ENCODE data around the gene HPS5. TPM values are rescaled to one million over a fixed set of nuclear protein-coding genes. Genes with fewer than 3 reads are reported as not detected.

The HPS5 gene
- total RNA-seq, 1 experiment from 2014 or later, result 15.4 TPM

- H2BK12ac ChIP-seq (ENCODE audit: insufficient read length, low read depth, low read length), result no peak overlapping the region
- H2BK120ac ChIP-seq (ENCODE audit: low read depth, low read length, poor library complexity, severe bottlenecking), result no peak overlapping the region
- H3K4ac ChIP-seq (ENCODE audit: low read depth, low read length), result no peak overlapping the region
- DNase-seq, result no peak
- Mint-ChIP-seq H3K27me3 (ENCODE audit: low read depth) (no peaks in the 10 kb centered on the region), H3K4me3 (no peak overlapping the region), H3K36me3 (ENCODE audit: insufficient read depth in 1 of 3, low read depth in 3 of 3) (peaks cover 7 to 49% (median 32%) of the 10 kb centered on the region in 3 experiments; a peak in 6 of 7 replicates), H3K9me3 (no peaks in the 10 kb centered on the region), H3K4me1 (no peaks in the 10 kb centered on the region), H3K27ac (no peak overlapping the region)
- H2AK5ac ChIP-seq (ENCODE audit: insufficient read length, low read length), result no peak overlapping the region
- no peak overlapping the region for H2BK5ac ChIP-seq (ENCODE audit: insufficient read length, low read length)
- no peak overlapping the region for H4K5ac ChIP-seq (ENCODE audit: insufficient read length, low read depth, low read length)
- no peaks in the 10 kb centered on the region for H3K9me3 ChIP-seq (ENCODE audit: control insufficient read depth, low read depth, low read length)
- no peak overlapping the region for H3K23ac ChIP-seq (ENCODE audit: insufficient read length, low read depth, low read length)
- H3K18ac ChIP-seq (ENCODE audit: insufficient read length, low read depth, low read length), result no peak overlapping the region
- H3K79me1 ChIP-seq (ENCODE audit: insufficient read depth, low read depth, low read length, poor library complexity, severe bottlenecking), result no peaks in the 10 kb centered on the region
- H3K4me1 ChIP-seq (ENCODE audit: insufficient read depth, low read length), result no peaks in the 10 kb centered on the region
- no peak overlapping the region for H2BK20ac ChIP-seq (ENCODE audit: low read depth, low read length, poor library complexity, severe bottlenecking)
- H3K14ac ChIP-seq (ENCODE audit: insufficient read depth, low read length), result no peak overlapping the region
- no peak overlapping the region for H4K8ac ChIP-seq (replicated peaks; ENCODE audit: insufficient read length, low read depth, low read length)
- H3K56ac ChIP-seq (ENCODE audit: insufficient read length, low read depth, low read length), result no peak overlapping the region
- H2AFZ ChIP-seq (ENCODE audit: low read length), result no peak overlapping the region
- TF ChIP-seq CTCF (conservative IDR thresholded peaks at IDR 0.05), result no peak
- H4K20me1 ChIP-seq (ENCODE audit: control insufficient read depth, insufficient read depth, insufficient read length), result no peaks in the 10 kb centered on the region
- no peaks in the 10 kb centered on the region for H3K79me2 ChIP-seq (ENCODE audit: insufficient read depth, low read length)
- no peak overlapping the region for H4K91ac ChIP-seq (ENCODE audit: insufficient read length, low read depth, low read length)
- no peak overlapping the region for H3K27ac ChIP-seq (ENCODE audit: insufficient read length, low read depth, low read length)
- no peak overlapping the region for H3K4me2 ChIP-seq (ENCODE audit: insufficient read depth, insufficient read length, low read length)
- H2BK15ac ChIP-seq (ENCODE audit: low read depth, low read length), result no peak overlapping the region
- H3K27me3 ChIP-seq (ENCODE audit: insufficient read depth, low read length), result no peaks in the 10 kb centered on the region
- no peaks in the 10 kb centered on the region for H3K23me2 ChIP-seq (ENCODE audit: insufficient read length, low read depth, low read length, poor library complexity, severe bottlenecking)
- WGBS (ENCODE audit: extremely low coverage, insufficient read length, low lambda C conversion rate), result no CpG with 5 or more reads among the region's 4 CpGs
- no peak overlapping the region for H3K9ac ChIP-seq (ENCODE audit: extremely low read depth, insufficient read length, low read length)
- H3T11ph ChIP-seq (ENCODE audit: low read length), result no peak overlapping the region
Measured at GRCh38 chr11:18364495-18365073, 42.6 kb upstream of the HPS5 start.

Data from H9 (cell line).